H9 (cell line): ENCODE data around the gene LGR5. TPM values are rescaled to one million over a fixed set of nuclear protein-coding genes. Genes with fewer than 3 reads are reported as not detected.

Experiments used
- DNase-seq: peaks from one replicate; pipeline ENCODE4 v3.0.0-alpha.2; 2017
- H2AFZ ChIP-seq: one replicate; pipeline ENCODE4 v1.6.1; 2013; ENCODE audit warnings: mild to moderate bottlenecking, low read length, control low read depth, moderate library complexity
- H2AK5ac ChIP-seq: 2 replicates; pipeline ENCODE4 v1.6.1; 2013; ENCODE audit warnings: low read length, control low read depth, mixed read lengths; ENCODE audit not compliant: insufficient read length
- H2BK120ac ChIP-seq: one replicate; pipeline ENCODE4 v1.6.1; 2013; ENCODE audit warnings: low read depth, mild to moderate bottlenecking, low read length, control low read depth, inconsistent platforms; ENCODE audit not compliant: poor library complexity, severe bottlenecking
- H2BK12ac ChIP-seq: 2 replicates; pipeline ENCODE4 v1.6.1; 2013; ENCODE audit warnings: low read length, control low read depth, mixed read lengths, low read depth; ENCODE audit not compliant: insufficient read length
- H2BK15ac ChIP-seq: 2 replicates; pipeline ENCODE4 v1.6.1; 2013; ENCODE audit warnings: low read depth, low read length, control low read depth
- H2BK20ac ChIP-seq: one replicate; pipeline ENCODE4 v1.6.1; 2013; ENCODE audit warnings: low read depth, mild to moderate bottlenecking, low read length, control low read depth, inconsistent platforms; ENCODE audit not compliant: poor library complexity, severe bottlenecking
- H2BK5ac ChIP-seq: 2 replicates; pipeline ENCODE4 v1.6.1; 2013; ENCODE audit warnings: low read length, control low read depth, mixed read lengths; ENCODE audit not compliant: insufficient read length
- H3K14ac ChIP-seq: 2 replicates; pipeline ENCODE4 v1.6.1; 2013; ENCODE audit warnings: low read length, control low read depth; ENCODE audit not compliant: insufficient read depth
- H3K18ac ChIP-seq: 2 replicates; pipeline ENCODE4 v1.6.1; 2013; ENCODE audit warnings: low read depth, mild to moderate bottlenecking, mixed read lengths, low read length, control low read depth; ENCODE audit not compliant: insufficient read length
- H3K23ac ChIP-seq: 2 replicates; pipeline ENCODE4 v1.6.1; 2013; ENCODE audit warnings: low read length, control low read depth, mixed read lengths, low read depth; ENCODE audit not compliant: insufficient read length
- H3K23me2 ChIP-seq: 2 replicates; pipeline ENCODE4 v1.6.1; 2013; ENCODE audit warnings: low read depth, mild to moderate bottlenecking, mixed read lengths, low read length, control low read depth; ENCODE audit not compliant: insufficient read length, poor library complexity, severe bottlenecking
- H3K27ac ChIP-seq: 2 replicates; pipeline ENCODE4 v1.5.1; 2013; ENCODE audit warnings: low read length, control low read depth, mixed read lengths, low read depth; ENCODE audit not compliant: insufficient read length
- H3K27me3 ChIP-seq: 2 replicates; pipeline ENCODE4 v1.6.1; 2013; ENCODE audit warnings: low read length, control low read depth, inconsistent platforms; ENCODE audit not compliant: insufficient read depth
- H3K4ac ChIP-seq: 2 replicates; pipeline ENCODE4 v1.6.1; 2013; ENCODE audit warnings: low read depth, mild to moderate bottlenecking, control low read depth, inconsistent platforms, low read length, moderate library complexity
- H3K4me1 ChIP-seq: 2 replicates; pipeline ENCODE4 v1.6.1; 2013; ENCODE audit warnings: low read length, control low read depth, inconsistent platforms; ENCODE audit not compliant: insufficient read depth
- H3K4me2 ChIP-seq: 2 replicates; pipeline ENCODE4 v1.6.1; 2013; ENCODE audit warnings: low read length, control low read depth, mixed read lengths; ENCODE audit not compliant: insufficient read length, insufficient read depth
- H3K56ac ChIP-seq: 2 replicates; pipeline ENCODE4 v1.6.1; 2013; ENCODE audit warnings: low read depth, mild to moderate bottlenecking, mixed read lengths, low read length, control low read depth; ENCODE audit not compliant: insufficient read length
- H3K79me1 ChIP-seq: 2 replicates; pipeline ENCODE4 v1.6.1; 2013; ENCODE audit warnings: low read depth, mild to moderate bottlenecking, moderate library complexity, low read length, control low read depth, inconsistent platforms; ENCODE audit not compliant: insufficient read depth, poor library complexity, severe bottlenecking
- H3K79me2 ChIP-seq: 2 replicates; pipeline ENCODE4 v1.6.1; 2013; ENCODE audit warnings: low read length, control low read depth, inconsistent platforms; ENCODE audit not compliant: insufficient read depth
- H3K9ac ChIP-seq: 2 replicates; pipeline ENCODE4 v1.6.1; 2013; ENCODE audit warnings: low read length, control low read depth, mixed read lengths; ENCODE audit not compliant: insufficient read length; ENCODE audit errors: extremely low read depth
- H3K9me3 ChIP-seq: one replicate; pipeline ENCODE4 v1.6.1; 2013; ENCODE audit warnings: low read depth, low read length, inconsistent platforms; ENCODE audit not compliant: control insufficient read depth
- H3T11ph ChIP-seq: one replicate; pipeline ENCODE4 v1.6.1; 2013; ENCODE audit warnings: mild to moderate bottlenecking, low read length, control low read depth, inconsistent platforms
- H4K20me1 ChIP-seq: one replicate; pipeline ENCODE4 v1.6.1; 2013; ENCODE audit not compliant: control insufficient read depth, insufficient read length, insufficient read depth
- H4K5ac ChIP-seq: 2 replicates; pipeline ENCODE4 v1.6.1; 2013; ENCODE audit warnings: low read depth, mild to moderate bottlenecking, mixed read lengths, low read length, control low read depth; ENCODE audit not compliant: insufficient read length
- H4K8ac ChIP-seq: replicated peaks from 2 replicates; pipeline ENCODE4 v1.6.1; 2013; ENCODE audit warnings: low read length, control low read depth, mixed read lengths, low read depth; ENCODE audit not compliant: insufficient read length
- H4K91ac ChIP-seq: 2 replicates; pipeline ENCODE4 v1.6.1; 2013; ENCODE audit warnings: low read depth, mild to moderate bottlenecking, moderate library complexity, mixed read lengths, low read length, control low read depth; ENCODE audit not compliant: insufficient read length
- H3K27ac Mint-ChIP-seq, 3 experiments: 2 replicates in 2 of 3; 3 replicates in 1 of 3; pipeline ENCODE4 v1.8.0; 2020 to 2021; ENCODE audit warnings: mixed read lengths in 3 of 3, mild to moderate bottlenecking in 1 of 3, moderate library complexity in 1 of 3
- H3K27me3 Mint-ChIP-seq: 2 replicates; pipeline ENCODE4 v1.8.0; 2021; ENCODE audit warnings: low read depth, mild to moderate bottlenecking, moderate library complexity, mixed read lengths
- H3K36me3 Mint-ChIP-seq, 3 experiments: 2 replicates in 2 of 3; 3 replicates in 1 of 3; pipeline ENCODE4 v1.8.0; 2020 to 2021; ENCODE audit warnings: low read depth in 3 of 3, mixed read lengths in 3 of 3; ENCODE audit not compliant: insufficient read depth in 1 of 3
- H3K4me1 Mint-ChIP-seq, 2 experiments: 2 replicates each; pipeline ENCODE4 v1.8.0; 2020; ENCODE audit warnings: mixed read lengths in 2 of 2
- H3K4me3 Mint-ChIP-seq, 2 experiments: 2 replicates in 1 of 2; 3 replicates in 1 of 2; pipeline ENCODE4 v1.8.0; 2020 to 2021; ENCODE audit warnings: mild to moderate bottlenecking in 2 of 2, mixed read lengths in 2 of 2, moderate library complexity in 1 of 2
- H3K9me3 Mint-ChIP-seq, 2 experiments: 2 replicates in 1 of 2; 3 replicates in 1 of 2; pipeline ENCODE4 v1.8.0; 2020; ENCODE audit warnings: mild to moderate bottlenecking in 2 of 2, mixed read lengths in 2 of 2, moderate library complexity in 1 of 2
- WGBS: extraction: QIAGEN DNeasy Blood & Tissue Kit; methylation state at CpG from one replicate; pipeline ENCODE4 v1.1.7; 2013; ENCODE audit warnings: missing lambda C conversion rate, low lambda C conversion rate, mixed read lengths; ENCODE audit not compliant: insufficient read length; ENCODE audit errors: extremely low coverage; 5-methylcytosine and 5-hydroxymethylcytosine counted together
- total RNA-seq: library from RNA; stranded (reverse); gene quantifications from 2 replicates; pipeline ENCODE4 v1.2.1, GENCODE V29; 2021
- TF ChIP-seq, protein P1 (sequence below): fragments of 200-600 bp; sonication (generic); conservative IDR thresholded peaks from 3 replicates; pipeline ENCODE4 v1.8.0; 2021; ENCODE audit warnings: antibody characterized with exemption, mild to moderate bottlenecking

The LGR5 gene
- total RNA-seq, 1 experiment from 2014 or later, result 0.09 TPM

DNA sequence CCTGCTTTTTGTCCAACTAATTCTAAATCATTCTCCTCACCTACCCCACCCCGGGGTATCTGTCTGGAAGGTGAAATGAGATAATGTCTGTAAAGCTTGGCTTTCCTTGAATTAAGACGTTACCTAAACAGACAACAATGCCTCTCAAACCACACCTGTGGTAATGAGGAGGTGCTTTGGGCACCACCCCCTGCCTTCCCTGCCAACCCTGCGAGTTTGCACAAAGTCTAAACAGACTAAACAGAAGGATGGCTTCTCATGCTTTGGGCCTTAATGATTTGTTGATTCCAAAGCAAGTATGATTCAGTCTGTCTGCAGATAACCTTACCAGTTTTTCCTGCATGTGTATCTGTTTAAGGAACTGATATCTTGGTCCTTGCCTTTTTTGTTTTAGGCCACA is 141.6 kb downstream of the LGR5 start:
- no peak overlapping the region for H2BK5ac ChIP-seq
- H3K23ac ChIP-seq, result no peak overlapping the region
- H3K4ac ChIP-seq, result no peak overlapping the region
- H2AFZ ChIP-seq, result no peak overlapping the region
- no peak overlapping the region for H2BK15ac ChIP-seq
- H4K91ac ChIP-seq, result no peak overlapping the region
- no peaks in the 10 kb centered on the region for H3K9me3 Mint-ChIP-seq
- H3K27ac Mint-ChIP-seq, result no peak overlapping the region
- H4K8ac ChIP-seq, result no peak overlapping the region
- no peak overlapping the region for H2BK120ac ChIP-seq
- no peaks in the 10 kb centered on the region for H3K4me1 ChIP-seq
- no CpG with 5 or more reads among the region's 3 CpGs for WGBS
- H3K27ac ChIP-seq, result no peak overlapping the region
- H2BK20ac ChIP-seq, result no peak overlapping the region
- no peaks in the 10 kb centered on the region for H3K9me3 ChIP-seq
- no peak overlapping the region for H2AK5ac ChIP-seq
- H3K23me2 ChIP-seq, result no peaks in the 10 kb centered on the region
- no peaks in the 10 kb centered on the region for H3K27me3 ChIP-seq
- no peak for DNase-seq
- no peaks in the 10 kb centered on the region for H3K27me3 Mint-ChIP-seq
- no peak overlapping the region for H3K4me3 Mint-ChIP-seq
- H3K4me1 Mint-ChIP-seq, result peaks cover 0 to 3% of the 10 kb centered on the region in 2 experiments; a peak in 1 of 4 replicates
- H3K56ac ChIP-seq, result no peak overlapping the region
- no peak overlapping the region for H2BK12ac ChIP-seq
- H3K79me1 ChIP-seq, result no peaks in the 10 kb centered on the region
- no peak overlapping the region for H3K9ac ChIP-seq
- no peak overlapping the region for H3K4me2 ChIP-seq
- no peaks in the 10 kb centered on the region for H4K20me1 ChIP-seq
- TF ChIP-seq, protein P1, sequence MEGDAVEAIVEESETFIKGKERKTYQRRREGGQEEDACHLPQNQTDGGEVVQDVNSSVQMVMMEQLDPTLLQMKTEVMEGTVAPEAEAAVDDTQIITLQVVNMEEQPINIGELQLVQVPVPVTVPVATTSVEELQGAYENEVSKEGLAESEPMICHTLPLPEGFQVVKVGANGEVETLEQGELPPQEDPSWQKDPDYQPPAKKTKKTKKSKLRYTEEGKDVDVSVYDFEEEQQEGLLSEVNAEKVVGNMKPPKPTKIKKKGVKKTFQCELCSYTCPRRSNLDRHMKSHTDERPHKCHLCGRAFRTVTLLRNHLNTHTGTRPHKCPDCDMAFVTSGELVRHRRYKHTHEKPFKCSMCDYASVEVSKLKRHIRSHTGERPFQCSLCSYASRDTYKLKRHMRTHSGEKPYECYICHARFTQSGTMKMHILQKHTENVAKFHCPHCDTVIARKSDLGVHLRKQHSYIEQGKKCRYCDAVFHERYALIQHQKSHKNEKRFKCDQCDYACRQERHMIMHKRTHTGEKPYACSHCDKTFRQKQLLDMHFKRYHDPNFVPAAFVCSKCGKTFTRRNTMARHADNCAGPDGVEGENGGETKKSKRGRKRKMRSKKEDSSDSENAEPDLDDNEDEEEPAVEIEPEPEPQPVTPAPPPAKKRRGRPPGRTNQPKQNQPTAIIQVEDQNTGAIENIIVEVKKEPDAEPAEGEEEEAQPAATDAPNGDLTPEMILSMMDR, result no peak
- H3K18ac ChIP-seq, result no peak overlapping the region
- H3K14ac ChIP-seq, result no peak overlapping the region; the same call in 1 of the 2 replicates
- H4K5ac ChIP-seq, result no peak overlapping the region
- no peaks in the 10 kb centered on the region for H3K36me3 Mint-ChIP-seq
- H3K79me2 ChIP-seq, result no peaks in the 10 kb centered on the region
- H3T11ph ChIP-seq, result no peak overlapping the region
